ENCODE results near the gene GOLGB1. TPM values are rescaled to one million over a fixed set of nuclear protein-coding genes. Genes with fewer than 3 reads are reported as not detected.

The GOLGB1 gene
- total and polyA plus RNA-seq, 10 of the 15 experiments (the other 5 are each of a cell fraction or from before 2014, with no cell fraction given) = 7.4 to 34.5 (median 21.8) TPM

- TF ChIP-seq CEBPB (IDR thresholded peaks at IDR 0.05; ENCODE audit: borderline replicate concordance in 1 of 2, low read depth in 2 of 2, low read length in 2 of 2) (no peak), SMARCA5 (IDR thresholded peaks at IDR 0.05) (no peak), PAX5 (IDR thresholded peaks at IDR 0.05; ENCODE audit: borderline replicate concordance, low read depth, low read length) (no peak), YY1 (IDR thresholded peaks at IDR 0.05; ENCODE audit: low read depth, low read length) (0 out of 2 replicates have a peak, but pooled peaks have one; percentile 46), TCF3 (IDR thresholded peaks at IDR 0.05; ENCODE audit: borderline replicate concordance, insufficient read depth, low read depth, low read length) (peak; percentile 87; the same call in 1 of the 2 replicates), POLR2AphosphoS2 (IDR thresholded peaks at IDR 0.05; ENCODE audit: low read depth, low read length) (peak; percentile 97), IRF4 (IDR thresholded peaks at IDR 0.05; ENCODE audit: low read depth, low read length) (no peak), NFYA (IDR thresholded peaks at IDR 0.05; ENCODE audit: borderline replicate concordance, low read depth, low read length) (no peak), ELK1 (IDR thresholded peaks at IDR 0.05; ENCODE audit: low read depth, low read length) (peak; percentile 46; the same call in 1 of the 2 replicates), JUND (IDR thresholded peaks at IDR 0.05; ENCODE audit: low read depth, low read length) (no peak), MTA3 (IDR thresholded peaks at IDR 0.05; ENCODE audit: borderline replicate concordance, low read length) (peak; percentile 71; the same call in 1 of the 2 replicates), REST (IDR thresholded peaks at IDR 0.05; ENCODE audit: low read depth, low read length) (no peak), BACH1 (IDR thresholded peaks at IDR 0.05; ENCODE audit: borderline replicate concordance) (peak; percentile 64), ZBED1 (IDR thresholded peaks at IDR 0.05; ENCODE audit: borderline replicate concordance) (0 out of 2 replicates have a peak, but pooled peaks have one; percentile 24), ETV6 (conservative IDR thresholded peaks at IDR 0.05 in 1 of 2, IDR thresholded peaks at IDR 0.05 in 1 of 2; ENCODE audit: borderline replicate concordance in 1 of 2, low read depth in 1 of 2) (peak in 1 of 2 experiments; percentile 84; a peak in 2 of 4 replicates), GATAD2B (conservative IDR thresholded peaks at IDR 0.05; ENCODE audit: low read depth) (no peak; the same call in none of the 2 replicates), ZZZ3 (IDR thresholded peaks at IDR 0.05; ENCODE audit: control insufficient read depth, insufficient read length, low read depth) (no peak), SMAD5 (IDR thresholded peaks at IDR 0.05; ENCODE audit: low read depth) (peak; percentile 97), ZNF24 (IDR thresholded peaks at IDR 0.05) (no peak), RCOR1 (conservative IDR thresholded peaks at IDR 0.05; ENCODE audit: low read depth, low read length) (no peak), TBL1XR1 (IDR thresholded peaks at IDR 0.05; ENCODE audit: low read depth, low read length) (no peak), KDM1A (IDR thresholded peaks at IDR 0.05; ENCODE audit: borderline replicate concordance) (no peak)
- TF ChIP-seq, protein P1, sequence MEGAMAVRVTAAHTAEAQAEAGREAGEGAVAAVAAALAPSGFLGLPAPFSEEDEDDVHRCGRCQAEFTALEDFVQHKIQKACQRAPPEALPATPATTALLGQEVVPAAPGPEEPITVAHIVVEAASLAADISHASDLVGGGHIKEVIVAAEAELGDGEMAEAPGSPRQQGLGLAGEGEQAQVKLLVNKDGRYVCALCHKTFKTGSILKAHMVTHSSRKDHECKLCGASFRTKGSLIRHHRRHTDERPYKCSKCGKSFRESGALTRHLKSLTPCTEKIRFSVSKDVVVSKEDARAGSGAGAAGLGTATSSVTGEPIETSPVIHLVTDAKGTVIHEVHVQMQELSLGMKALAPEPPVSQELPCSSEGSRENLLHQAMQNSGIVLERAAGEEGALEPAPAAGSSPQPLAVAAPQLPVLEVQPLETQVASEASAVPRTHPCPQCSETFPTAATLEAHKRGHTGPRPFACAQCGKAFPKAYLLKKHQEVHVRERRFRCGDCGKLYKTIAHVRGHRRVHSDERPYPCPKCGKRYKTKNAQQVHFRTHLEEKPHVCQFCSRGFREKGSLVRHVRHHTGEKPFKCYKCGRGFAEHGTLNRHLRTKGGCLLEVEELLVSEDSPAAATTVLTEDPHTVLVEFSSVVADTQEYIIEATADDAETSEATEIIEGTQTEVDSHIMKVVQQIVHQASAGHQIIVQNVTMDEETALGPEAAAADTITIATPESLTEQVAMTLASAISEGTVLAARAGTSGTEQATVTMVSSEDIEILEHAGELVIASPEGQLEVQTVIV (IDR thresholded peaks at IDR 0.05; ENCODE audit: borderline replicate concordance, partially characterized antibody) = peak; percentile 71
Observed at GRCh38 chr3:121660356-121661171, 89.0 kb downstream of the GOLGB1 start, which contains the start of gene HCLS1 (continued).

Measured in GM12878 (cell line).